CD8-positive, alpha-beta memory T cell (primary cell): ENCODE measurements around the gene CLRN3. TPM values are rescaled to one million over a fixed set of nuclear protein-coding genes. Genes with fewer than 3 reads are reported as not detected.

Experiments used
- CTCF ChIA-PET: fragments of 350-600 bp; sonication (Branson Sonifier 250); formaldehyde crosslinking; loops from one replicate; lab custom pipeline; 2021; ENCODE audit warnings: antibody characterized with exemption; lab: Charles Lee
- POLR2A ChIA-PET: fragments of 350-600 bp; sonication (Branson Sonifier 250); formaldehyde crosslinking; loops from one replicate; lab custom pipeline; 2021; ENCODE audit warnings: antibody characterized with exemption; lab: Charles Lee
- DNase-seq, 5 donors: peaks; one replicate each; pipeline versions ENCODE4 v3.0.0 to v3.0.0-alpha.2; 2020 to 2022; ENCODE audit warnings: mixed read lengths in 1 of 5
- H3K27ac ChIP-seq: one replicate; pipeline ENCODE4 v1.7.0; 2013; ENCODE audit warnings: low read depth, mild to moderate bottlenecking, low read length, moderate library complexity
- H3K27me3 ChIP-seq: 2 replicates; pipeline ENCODE4 v1.7.0; 2013; ENCODE audit warnings: low read length, mild to moderate bottlenecking; ENCODE audit not compliant: insufficient read depth, poor library complexity, severe bottlenecking
- H3K36me3 ChIP-seq: 2 replicates; pipeline ENCODE4 v1.7.0; 2013; ENCODE audit warnings: mild to moderate bottlenecking, low read length, moderate library complexity; ENCODE audit not compliant: insufficient read depth
- H3K4me1 ChIP-seq: 2 replicates; pipeline ENCODE4 v1.7.0; 2013; ENCODE audit warnings: mild to moderate bottlenecking, low read length, moderate library complexity; ENCODE audit not compliant: insufficient read depth
- H3K4me3 ChIP-seq: 2 replicates; pipeline ENCODE4 v1.7.0; 2013; ENCODE audit warnings: mild to moderate bottlenecking, low read length
- H3K9me3 ChIP-seq: 2 replicates; pipeline ENCODE4 v1.7.0; 2013; ENCODE audit warnings: mild to moderate bottlenecking, low read length
- H3K27ac Mint-ChIP-seq, 8 donors: one replicate each; pipeline ENCODE4 v1.8.0; 2020 to 2021; ENCODE audit warnings: mixed read lengths in 8 of 8, mild to moderate bottlenecking in 6 of 8, inconsistent platforms in 3 of 8, moderate library complexity in 3 of 8
- H3K27me3 Mint-ChIP-seq, 2 donors: one replicate each; pipeline ENCODE4 v1.8.0; 2020 to 2021; ENCODE audit warnings: mixed read lengths in 2 of 2, mild to moderate bottlenecking in 1 of 2, moderate library complexity in 1 of 2
- H3K36me3 Mint-ChIP-seq, 3 donors: one replicate each; pipeline ENCODE4 v1.8.0; 2020 to 2021; ENCODE audit warnings: mixed read lengths in 3 of 3, inconsistent platforms in 1 of 3, mild to moderate bottlenecking in 1 of 3
- H3K4me1 Mint-ChIP-seq, 3 donors: one replicate each; pipeline ENCODE4 v1.8.0; 2020 to 2021; ENCODE audit warnings: mixed read lengths in 3 of 3, inconsistent platforms in 1 of 3, mild to moderate bottlenecking in 1 of 3
- H3K4me3 Mint-ChIP-seq, 7 donors: one replicate each; pipeline ENCODE4 v1.8.0; 2020 to 2021; ENCODE audit warnings: mixed read lengths in 7 of 7, mild to moderate bottlenecking in 6 of 7, moderate library complexity in 4 of 7, inconsistent platforms in 2 of 7
- H3K9me3 Mint-ChIP-seq, 5 donors: one replicate each; pipeline ENCODE4 v1.8.0; 2020 to 2022; ENCODE audit warnings: mixed read lengths in 5 of 5, mild to moderate bottlenecking in 3 of 5, moderate library complexity in 2 of 5, inconsistent platforms in 1 of 5
- polyA plus RNA-seq: library from polyadenylated mRNA; unstranded; fragments of 300-500 nt; fragmentation: Illumina TruSeq; gene quantifications from one replicate; pipeline ENCODE4 v1.2.3, GENCODE V29; 2021
- total RNA-seq, 2 experiments: library from RNA; stranded (reverse); gene quantifications; one replicate each; pipeline ENCODE4 v1.2.3, GENCODE V29; 2021

Gene CLRN3
- total and polyA plus RNA-seq, 3 experiments from 2014 or later = not detected

DNA sequence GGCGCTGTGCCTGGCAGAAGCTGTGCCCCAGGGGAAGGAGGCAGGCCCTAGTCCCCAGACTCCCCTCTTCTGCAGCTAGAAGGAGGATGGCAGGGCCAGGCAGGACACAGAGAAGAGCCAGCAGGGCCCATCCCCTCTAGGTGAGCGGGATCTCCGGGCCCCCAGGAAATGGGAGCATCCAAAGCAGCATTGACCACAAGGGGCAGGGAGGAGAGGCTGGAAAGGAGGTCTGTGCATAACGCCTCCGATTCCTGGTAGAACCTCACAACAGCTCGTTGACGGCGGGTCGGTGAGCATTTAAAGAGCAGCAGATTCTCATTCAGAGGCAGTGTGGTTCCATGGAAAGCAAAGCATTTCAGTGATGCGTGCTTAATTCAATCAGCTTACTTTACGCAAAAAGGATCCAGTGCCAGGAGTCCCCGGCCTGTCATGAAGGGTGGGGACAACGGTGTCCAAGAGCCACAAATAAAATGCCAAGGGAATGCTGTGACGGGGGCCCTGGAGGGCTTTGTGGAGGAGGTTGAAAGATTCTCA is 41.0 kb downstream of the CLRN3 start:
- peaks cover 0 to 11% (median 6%) of the 10 kb centered on the region in 3 donors for H3K4me1 Mint-ChIP-seq
- no peaks in the 10 kb centered on the region for H3K36me3 Mint-ChIP-seq
- DNase-seq = no peak
- no peaks in the 10 kb centered on the region for H3K36me3 ChIP-seq
- peaks cover 0 to 7% (median 0%) of the 10 kb centered on the region in 5 donors for H3K9me3 Mint-ChIP-seq
- peaks cover 4% of the 10 kb centered on the region for H3K4me1 ChIP-seq
- CTCF ChIA-PET = no interaction called here
- H3K27me3 Mint-ChIP-seq = peaks cover 4 to 14% of the 10 kb centered on the region in 2 donors
- H3K4me3 ChIP-seq = no peak overlapping the region
- no peak overlapping the region for H3K27ac ChIP-seq
- peaks cover 5% of the 10 kb centered on the region for H3K27me3 ChIP-seq
- H3K9me3 ChIP-seq = no peaks in the 10 kb centered on the region
- H3K4me3 Mint-ChIP-seq = no peak overlapping the region
- POLR2A ChIA-PET = no interaction called here
- no peak overlapping the region for H3K27ac Mint-ChIP-seq

DNA sequence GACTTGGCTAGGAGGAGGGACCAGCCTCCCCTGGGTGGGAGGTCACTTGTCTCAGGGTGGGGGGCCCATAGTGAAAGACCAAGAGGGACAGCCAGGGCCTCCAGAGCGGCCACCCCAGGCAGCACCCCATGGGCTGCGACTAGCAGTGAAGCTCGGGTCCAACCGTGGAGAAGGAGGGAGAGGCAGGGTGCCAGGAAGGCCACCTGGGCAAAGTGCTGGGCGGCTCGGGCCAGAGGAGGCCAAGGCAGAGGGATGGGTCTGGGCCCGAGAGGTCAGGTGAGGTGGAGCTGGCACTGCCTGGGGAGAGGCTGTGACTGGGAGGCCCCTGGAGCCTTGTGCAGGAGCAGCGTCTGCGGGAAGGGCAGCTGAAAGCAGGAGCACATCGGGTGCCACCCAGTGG is 41.8 kb downstream of the CLRN3 start:
- Mint-ChIP-seq H3K27ac (no peak overlapping the region), H3K36me3 (no peaks in the 10 kb centered on the region), H3K27me3 (peaks cover 7 to 10% of the 10 kb centered on the region in 2 donors), H3K4me1 (peaks cover 4 to 11% (median 6%) of the 10 kb centered on the region in 3 donors), H3K9me3 (peaks cover 0 to 12% (median 0%) of the 10 kb centered on the region in 5 donors), H3K4me3 (no peak overlapping the region)
- POLR2A ChIA-PET = no interaction called here
- H3K9me3 ChIP-seq = no peaks in the 10 kb centered on the region
- H3K36me3 ChIP-seq = no peaks in the 10 kb centered on the region
- CTCF ChIA-PET = no interaction called here
- DNase-seq = no peak
- H3K4me1 ChIP-seq = peaks cover 4% of the 10 kb centered on the region
- no peak overlapping the region for H3K4me3 ChIP-seq
- peaks cover 5% of the 10 kb centered on the region for H3K27me3 ChIP-seq
- no peak overlapping the region for H3K27ac ChIP-seq

DNA sequence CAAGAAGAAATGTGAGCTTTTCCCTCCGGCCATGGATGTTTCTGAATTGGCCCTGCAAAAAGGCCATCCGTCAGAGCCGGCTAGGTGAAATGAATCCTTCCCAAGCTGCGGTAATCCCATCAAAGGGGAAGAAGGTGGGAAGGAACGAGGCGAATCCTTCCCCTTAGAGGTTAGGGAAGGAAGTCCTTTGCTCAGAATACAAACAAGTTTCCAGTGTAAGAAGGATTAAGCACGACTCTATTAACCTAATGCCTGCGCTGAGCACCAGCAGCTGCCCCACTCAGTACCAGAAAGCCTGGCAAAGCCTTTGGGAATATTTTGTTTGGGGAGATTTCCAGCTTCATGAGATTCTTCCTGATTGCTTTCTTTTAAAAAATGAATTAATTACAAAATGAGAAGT is 42.8 kb downstream of the CLRN3 start:
- Histone ChIP-seq H3K9me3 (no peaks in the 10 kb centered on the region), H3K27me3 (peaks cover 5% of the 10 kb centered on the region), H3K36me3 (no peaks in the 10 kb centered on the region), H3K27ac (no peak overlapping the region), H3K4me3 (no peak overlapping the region), H3K4me1 (peaks cover 4% of the 10 kb centered on the region)
- CTCF ChIA-PET = no interaction called here
- POLR2A ChIA-PET = no interaction called here
- DNase-seq = no peak
- peaks cover 0 to 12% (median 0%) of the 10 kb centered on the region in 5 donors for H3K9me3 Mint-ChIP-seq
- H3K4me3 Mint-ChIP-seq = no peak overlapping the region
- H3K27ac Mint-ChIP-seq = no peak overlapping the region
- H3K27me3 Mint-ChIP-seq = peaks cover 6 to 7% of the 10 kb centered on the region in 2 donors
- peaks cover 4 to 11% (median 6%) of the 10 kb centered on the region in 3 donors for H3K4me1 Mint-ChIP-seq
- no peaks in the 10 kb centered on the region for H3K36me3 Mint-ChIP-seq

DNA sequence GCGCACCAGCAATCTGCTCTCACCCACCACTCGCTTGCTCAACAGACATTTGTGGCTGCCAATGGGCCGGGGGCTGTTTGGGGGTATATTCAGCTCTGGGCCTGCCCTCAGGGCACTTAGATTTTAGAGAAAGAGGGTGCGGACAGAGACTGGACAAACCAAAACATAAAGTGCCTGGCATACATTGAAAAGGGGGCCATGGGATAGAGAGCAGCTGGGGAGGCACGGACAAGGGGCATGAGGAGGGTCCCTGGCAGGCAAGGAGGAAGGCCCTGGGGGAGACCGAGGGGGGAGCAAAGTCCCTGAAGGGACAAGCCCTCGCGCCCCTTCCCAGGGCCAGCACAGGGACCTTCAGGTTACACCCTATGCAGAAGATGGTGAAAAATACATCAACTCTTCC is 43.5 kb downstream of the CLRN3 start:
- no peak overlapping the region for H3K4me3 Mint-ChIP-seq
- peaks cover 4 to 10% (median 6%) of the 10 kb centered on the region in 3 donors for H3K4me1 Mint-ChIP-seq
- Histone ChIP-seq H3K9me3 (no peaks in the 10 kb centered on the region), H3K27me3 (peaks cover 5% of the 10 kb centered on the region), H3K4me3 (no peak overlapping the region), H3K36me3 (no peaks in the 10 kb centered on the region), H3K4me1 (peaks cover 4% of the 10 kb centered on the region), H3K27ac (no peak overlapping the region)
- POLR2A ChIA-PET = no interaction called here
- CTCF ChIA-PET = no interaction called here
- no peak overlapping the region for H3K27ac Mint-ChIP-seq
- H3K27me3 Mint-ChIP-seq = peaks cover 4 to 8% of the 10 kb centered on the region in 2 donors
- H3K36me3 Mint-ChIP-seq = no peaks in the 10 kb centered on the region
- DNase-seq = no peak
- peaks cover 0 to 12% (median 0%) of the 10 kb centered on the region in 5 donors for H3K9me3 Mint-ChIP-seq

DNA sequence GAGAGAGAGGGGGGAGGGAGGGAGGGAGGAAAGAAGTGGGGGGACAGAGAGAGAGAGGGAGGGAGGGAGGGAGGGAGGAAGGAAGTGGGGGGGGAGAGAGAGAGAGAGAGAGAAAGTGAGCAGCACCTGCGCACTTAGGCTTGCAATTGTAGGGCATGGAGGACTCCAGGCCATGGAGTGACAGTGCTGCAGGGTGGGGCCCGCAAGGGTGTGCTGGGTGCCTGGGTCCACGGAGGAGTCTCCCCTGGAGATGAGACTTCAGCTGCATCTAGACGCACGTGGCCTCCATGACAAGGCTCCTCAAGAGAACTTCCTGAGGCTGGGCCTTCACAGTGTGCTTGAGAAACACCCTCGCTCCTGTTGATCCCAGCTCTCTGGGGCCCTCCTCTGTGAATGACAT is 44.5 kb downstream of the CLRN3 start:
- H3K27ac ChIP-seq = no peak overlapping the region
- CTCF ChIA-PET = no interaction called here

DNA sequence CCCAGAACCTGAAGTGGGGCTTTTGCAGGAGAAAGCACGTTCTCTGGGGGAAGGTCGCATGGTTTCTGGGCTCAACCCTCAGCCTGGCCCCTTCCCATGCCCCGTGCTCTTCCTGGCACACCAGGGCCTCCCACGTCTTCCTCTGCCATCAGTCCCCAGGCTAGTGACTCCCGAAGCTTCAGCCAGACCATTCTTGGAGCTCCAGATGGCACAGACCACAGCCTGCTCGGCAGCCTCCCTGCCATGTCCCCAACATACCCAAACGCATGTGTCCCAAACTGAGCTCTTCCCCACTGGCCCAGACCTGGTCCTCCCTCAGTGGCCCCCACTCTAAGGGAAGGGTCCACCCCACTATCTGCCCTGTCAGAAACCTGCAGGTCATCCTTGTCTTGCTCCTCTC is 47.0 kb downstream of the CLRN3 start:
- no peaks in the 10 kb centered on the region for H3K36me3 Mint-ChIP-seq
- Histone ChIP-seq H3K27me3 (no peaks in the 10 kb centered on the region), H3K9me3 (no peaks in the 10 kb centered on the region), H3K27ac (no peak overlapping the region), H3K4me3 (no peak overlapping the region), H3K4me1 (peaks cover 4% of the 10 kb centered on the region), H3K36me3 (no peaks in the 10 kb centered on the region)
- no peak overlapping the region for H3K27ac Mint-ChIP-seq
- H3K4me3 Mint-ChIP-seq = no peak overlapping the region
- H3K9me3 Mint-ChIP-seq = peaks cover 0 to 12% (median 0%) of the 10 kb centered on the region in 5 donors
- DNase-seq = no peak
- H3K4me1 Mint-ChIP-seq = peaks cover 4 to 6% (median 4%) of the 10 kb centered on the region in 3 donors
- ChIA-PET POLR2A (no interaction called here), CTCF (interaction anchor here (1.1 kb wide), 1 partner anchor 9 kb away, joined by 3 read pairs; no protein-coding TSS in a partner anchor)
- H3K27me3 Mint-ChIP-seq = peaks cover 5 to 17% of the 10 kb centered on the region in 2 donors

More for the DNA sequence above, 44.5 kb downstream of the CLRN3 start:
- H3K27me3 ChIP-seq = no peaks in the 10 kb centered on the region
- H3K9me3 Mint-ChIP-seq = peaks cover 0 to 12% (median 0%) of the 10 kb centered on the region in 5 donors
- H3K4me1 ChIP-seq = peaks cover 4% of the 10 kb centered on the region
- DNase-seq = no peak
- POLR2A ChIA-PET = no interaction called here
- peaks cover 3 to 7% of the 10 kb centered on the region in 2 donors for H3K27me3 Mint-ChIP-seq
- no peaks in the 10 kb centered on the region for H3K36me3 ChIP-seq
- no peak overlapping the region for H3K4me3 Mint-ChIP-seq
- H3K4me3 ChIP-seq = no peak overlapping the region
- no peaks in the 10 kb centered on the region for H3K9me3 ChIP-seq
- peak overlapping the region in 1 of 8 donors; percentile 47 for H3K27ac Mint-ChIP-seq
- H3K4me1 Mint-ChIP-seq = peaks cover 4 to 6% (median 4%) of the 10 kb centered on the region in 3 donors
- no peaks in the 10 kb centered on the region for H3K36me3 Mint-ChIP-seq

DNA sequence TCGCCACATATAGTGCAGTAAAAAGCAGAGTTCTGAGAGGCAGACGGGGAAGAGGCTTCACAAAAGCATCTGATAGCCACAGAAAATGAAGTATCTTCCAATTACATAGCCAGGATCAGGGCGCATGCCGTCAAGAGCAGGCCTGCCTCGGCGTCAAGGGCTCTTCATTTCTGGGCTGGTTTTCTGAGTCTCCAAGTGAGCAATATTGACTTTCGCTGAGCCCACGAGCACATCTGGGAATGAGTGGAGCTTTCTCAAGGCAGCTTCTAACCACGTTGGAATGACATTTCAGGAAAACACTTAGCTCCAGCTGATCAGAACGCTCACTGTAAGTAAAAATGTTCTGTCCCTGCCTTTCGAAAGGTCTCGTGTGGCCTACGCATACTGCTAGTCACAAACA is 51.9 kb downstream of the CLRN3 start:
- Mint-ChIP-seq H3K9me3 (peaks cover 0 to 3% (median 0%) of the 10 kb centered on the region in 5 donors), H3K27ac (no peak overlapping the region), H3K4me1 (no peaks in the 10 kb centered on the region), H3K4me3 (no peak overlapping the region), H3K36me3 (no peaks in the 10 kb centered on the region), H3K27me3 (peaks cover 9 to 32% of the 10 kb centered on the region in 2 donors)
- no peak for DNase-seq
- no peaks in the 10 kb centered on the region for H3K9me3 ChIP-seq
- H3K27me3 ChIP-seq = no peaks in the 10 kb centered on the region
- no peaks in the 10 kb centered on the region for H3K36me3 ChIP-seq
- H3K4me1 ChIP-seq = no peaks in the 10 kb centered on the region
- H3K4me3 ChIP-seq = no peak overlapping the region
- no peak overlapping the region for H3K27ac ChIP-seq
- POLR2A ChIA-PET = no interaction called here
- CTCF ChIA-PET = no interaction called here

DNA sequence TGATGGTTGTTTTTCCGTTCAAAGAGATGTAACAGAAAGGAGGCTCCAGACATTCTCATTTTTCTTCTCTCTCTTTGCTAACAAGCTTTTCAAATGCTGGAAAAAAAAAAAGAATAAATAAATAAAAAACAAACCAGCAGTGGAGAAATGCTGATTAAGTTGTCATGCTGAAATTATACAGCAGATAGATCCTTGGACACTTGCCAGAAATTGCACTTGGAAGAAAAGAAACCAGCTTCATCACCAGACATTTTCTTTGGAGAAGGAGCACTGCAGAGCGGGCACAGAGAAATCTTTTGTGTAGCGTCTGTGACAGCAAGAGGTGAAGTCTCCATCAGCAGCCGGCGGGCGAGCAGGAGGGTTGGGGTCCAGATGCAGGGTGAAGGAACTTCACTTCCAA is 55.8 kb downstream of the CLRN3 start:
- ChIA-PET POLR2A (interaction anchor here (0.7 kb wide), 1 partner anchor 112 kb away, joined by 5 read pairs; no protein-coding TSS in a partner anchor), CTCF (no interaction called here)
- Histone ChIP-seq H3K27me3 (no peaks in the 10 kb centered on the region), H3K4me3 (no peak overlapping the region), H3K9me3 (no peaks in the 10 kb centered on the region), H3K36me3 (no peaks in the 10 kb centered on the region), H3K4me1 (no peaks in the 10 kb centered on the region), H3K27ac (no peak overlapping the region)
- H3K27me3 Mint-ChIP-seq = peaks cover 14 to 25% of the 10 kb centered on the region in 2 donors
- no peaks in the 10 kb centered on the region for H3K4me1 Mint-ChIP-seq
- H3K36me3 Mint-ChIP-seq = no peaks in the 10 kb centered on the region
- H3K4me3 Mint-ChIP-seq = no peak overlapping the region
- peaks cover 0 to 3% (median 0%) of the 10 kb centered on the region in 5 donors for H3K9me3 Mint-ChIP-seq
- no peak for DNase-seq
- no peak overlapping the region for H3K27ac Mint-ChIP-seq
